Neuron (in vitro differentiated cells): Measurements from ENCODE around the gene ATAD3B.

Experiments
- H2AFZ ChIP-seq: one replicate; pipeline ENCODE4 v1.6.1; 2013; ENCODE audit warnings: low read depth, mild to moderate bottlenecking, inconsistent platforms, low read length, moderate library complexity
- H3K27me3 ChIP-seq: one replicate; pipeline ENCODE4 v1.6.1; 2013; ENCODE audit warnings: low read length; ENCODE audit not compliant: insufficient read depth
- H3K36me3 ChIP-seq: one replicate; pipeline ENCODE4 v1.6.1; 2013; ENCODE audit warnings: low read length; ENCODE audit not compliant: insufficient read depth
- H3K4me1 ChIP-seq: one replicate; pipeline ENCODE4 v1.6.1; 2013; ENCODE audit warnings: low read length; ENCODE audit not compliant: insufficient read depth
- H3K4me3 ChIP-seq: 2 replicates; pipeline ENCODE4 v1.5.1; 2013; ENCODE audit warnings: mild to moderate bottlenecking, low read length, moderate library complexity
- H3K9me3 ChIP-seq: one replicate; pipeline ENCODE4 v1.6.1; 2013; ENCODE audit warnings: low read length

ATAD3B gene, protein sequence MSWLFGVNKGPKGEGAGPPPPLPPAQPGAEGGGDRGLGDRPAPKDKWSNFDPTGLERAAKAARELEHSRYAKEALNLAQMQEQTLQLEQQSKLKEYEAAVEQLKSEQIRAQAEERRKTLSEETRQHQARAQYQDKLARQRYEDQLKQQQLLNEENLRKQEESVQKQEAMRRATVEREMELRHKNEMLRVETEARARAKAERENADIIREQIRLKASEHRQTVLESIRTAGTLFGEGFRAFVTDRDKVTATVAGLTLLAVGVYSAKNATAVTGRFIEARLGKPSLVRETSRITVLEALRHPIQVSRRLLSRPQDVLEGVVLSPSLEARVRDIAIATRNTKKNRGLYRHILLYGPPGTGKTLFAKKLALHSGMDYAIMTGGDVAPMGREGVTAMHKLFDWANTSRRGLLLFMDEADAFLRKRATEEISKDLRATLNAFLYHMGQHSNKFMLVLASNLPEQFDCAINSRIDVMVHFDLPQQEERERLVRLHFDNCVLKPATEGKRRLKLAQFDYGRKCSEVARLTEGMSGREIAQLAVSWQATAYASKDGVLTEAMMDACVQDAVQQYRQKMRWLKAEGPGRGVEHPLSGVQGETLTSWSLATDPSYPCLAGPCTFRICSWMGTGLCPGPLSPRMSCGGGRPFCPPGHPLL

DNA sequence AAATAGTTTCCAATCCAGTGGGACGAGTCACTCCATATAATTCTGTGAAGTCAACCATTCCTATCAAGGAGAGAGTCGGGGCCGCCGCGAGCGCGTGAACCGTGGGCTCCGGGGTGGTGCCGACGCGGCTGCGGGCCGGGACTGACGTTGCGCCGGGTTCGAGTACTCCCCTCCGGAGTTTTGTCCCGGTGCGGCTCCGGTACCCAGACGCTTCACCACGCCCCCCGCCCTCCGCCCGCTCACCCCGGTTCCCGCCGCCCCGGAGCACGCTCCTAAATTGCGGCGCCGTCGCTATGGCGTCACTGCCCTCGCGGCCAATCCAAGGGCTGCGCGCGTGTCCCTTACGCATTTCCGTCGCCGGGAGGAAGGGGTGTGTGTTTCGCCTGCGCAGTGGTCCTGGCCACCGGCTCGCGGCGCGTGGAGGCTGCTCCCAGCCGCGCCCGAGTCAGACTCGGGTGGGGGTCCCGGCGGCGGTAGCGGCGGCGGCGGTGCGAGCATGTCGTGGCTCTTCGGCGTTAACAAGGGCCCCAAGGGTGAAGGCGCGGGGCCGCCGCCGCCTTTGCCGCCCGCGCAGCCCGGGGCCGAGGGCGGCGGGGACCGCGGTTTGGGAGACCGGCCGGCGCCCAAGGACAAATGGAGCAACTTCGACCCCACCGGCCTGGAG lies at the start of gene ATAD3B:
TSS of gene ATAD3B (plus strand) at position 377 of the 664 bp plus-strand sequence. CDS start at position 497, 120 bp downstream.
- Histone ChIP-seq H3K4me3 (peak within 1 kb of the TSS; percentile 93), H2AFZ (peak within 1 kb of the TSS; percentile 81), H3K9me3 (no peaks in the 10 kb centered on the region), H3K36me3 (peaks cover 3% of the 10 kb centered on the region), H3K4me1 (peaks cover 11% of the 10 kb centered on the region), H3K27me3 (no peaks in the 10 kb centered on the region)

DNA sequence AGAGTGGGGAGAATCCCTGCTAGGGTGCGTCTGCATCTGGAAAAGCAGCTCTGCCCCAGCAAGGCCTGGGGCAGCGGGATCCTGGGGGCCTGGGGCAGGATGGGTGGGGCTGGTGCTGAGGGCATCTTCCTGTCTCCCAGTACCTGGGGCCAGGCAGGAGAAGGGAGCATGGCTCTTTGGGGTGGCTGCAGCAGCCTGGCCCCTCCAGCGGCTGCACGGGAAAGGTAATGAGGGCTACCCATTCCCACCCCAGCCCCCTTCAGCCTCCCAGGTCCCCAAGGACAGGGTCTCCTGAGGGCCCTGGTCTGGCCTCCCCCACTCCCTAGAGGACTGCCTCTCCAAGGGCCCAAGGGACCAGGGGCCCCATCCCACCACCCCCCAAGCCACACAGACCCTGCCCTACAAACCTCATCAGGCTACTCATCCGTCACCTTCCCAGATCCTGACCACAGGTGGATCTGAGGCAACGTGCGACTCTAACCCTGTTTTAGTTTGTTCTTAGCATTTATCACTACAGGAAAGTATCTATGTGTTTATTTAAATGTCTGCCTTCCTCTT lies 49.6 kb upstream of the ATAD3B start:
- no peaks in the 10 kb centered on the region for H3K27me3 ChIP-seq
- peaks cover 20% of the 10 kb centered on the region for H3K4me1 ChIP-seq
- no peak overlapping the region for H2AFZ ChIP-seq
- no peak overlapping the region for H3K4me3 ChIP-seq
- no peaks in the 10 kb centered on the region for H3K36me3 ChIP-seq
- H3K9me3 ChIP-seq: no peaks in the 10 kb centered on the region

DNA sequence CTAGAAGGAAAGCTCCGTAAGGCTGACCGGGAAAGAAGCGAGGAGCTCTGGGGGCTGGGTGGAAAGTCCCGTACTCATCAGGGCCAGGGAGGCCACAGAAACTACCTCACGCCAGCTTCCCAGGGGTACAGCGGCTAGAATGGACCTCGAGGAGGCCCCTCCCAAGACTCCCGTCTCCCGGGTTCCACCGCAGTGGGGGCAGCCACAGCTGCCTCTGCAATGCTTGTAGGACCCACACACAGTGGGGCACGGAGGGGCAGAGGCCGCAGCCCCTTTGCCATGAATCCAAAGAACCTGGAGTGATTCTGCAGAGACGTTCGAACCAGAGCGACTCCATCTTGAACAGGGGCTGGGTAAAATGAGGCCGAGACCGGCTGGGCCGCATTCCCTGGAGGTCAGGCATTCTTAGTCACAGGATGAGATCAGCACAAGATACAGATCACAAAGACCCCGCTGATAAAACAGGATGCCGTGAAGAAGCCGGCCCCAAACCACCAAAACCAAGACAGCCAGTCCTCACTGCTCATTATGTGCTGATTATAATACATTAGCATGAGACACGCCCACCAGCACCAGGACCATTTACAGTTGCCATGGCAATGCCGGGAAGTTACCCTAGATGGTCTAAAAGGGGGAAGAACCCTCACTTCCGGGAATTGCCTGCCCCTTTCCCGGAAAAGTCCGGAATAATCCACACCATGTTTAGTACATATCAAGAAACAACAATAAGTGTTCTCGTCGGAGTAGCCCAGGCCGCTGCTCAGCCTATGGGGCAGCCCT lies 48.9 kb upstream of the ATAD3B start:
- H2AFZ ChIP-seq: no peak overlapping the region
- H3K36me3 ChIP-seq: no peaks in the 10 kb centered on the region
- peaks cover 20% of the 10 kb centered on the region for H3K4me1 ChIP-seq
- no peak overlapping the region for H3K4me3 ChIP-seq
- no peaks in the 10 kb centered on the region for H3K9me3 ChIP-seq
- no peaks in the 10 kb centered on the region for H3K27me3 ChIP-seq

- Histone ChIP-seq H3K9me3 (no peaks in the 10 kb centered on the region), H2AFZ (no peak overlapping the region), H3K36me3 (no peaks in the 10 kb centered on the region)
These were observed 48.3 kb upstream of the ATAD3B start for GRCh38 chr1:1423245-1423597.

DNA sequence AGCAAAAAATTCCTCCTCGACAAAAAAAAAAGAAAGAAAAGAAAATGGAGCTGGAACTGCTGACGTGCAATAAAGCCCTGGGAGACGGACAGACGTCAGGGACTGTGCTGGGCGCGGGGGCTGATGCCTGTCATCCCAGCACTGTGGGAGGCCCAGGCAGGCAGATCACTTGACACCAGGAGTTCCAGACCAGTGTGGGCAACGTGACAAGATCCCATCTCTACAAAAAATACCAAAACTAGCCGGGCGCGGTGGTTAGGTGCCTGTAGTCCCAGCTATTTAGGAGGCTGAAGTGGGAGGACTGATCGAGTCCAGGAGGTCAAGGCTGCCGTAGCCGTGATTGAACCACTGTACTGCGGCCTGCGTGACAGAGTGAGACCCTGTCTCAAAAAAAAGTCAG lies 46.9 kb upstream of the ATAD3B start:
- H3K36me3 ChIP-seq: no peaks in the 10 kb centered on the region
- H3K4me3 ChIP-seq: no peak overlapping the region
- peaks cover 14% of the 10 kb centered on the region for H3K4me1 ChIP-seq
- H3K9me3 ChIP-seq: no peaks in the 10 kb centered on the region
- no peak overlapping the region for H2AFZ ChIP-seq
- H3K27me3 ChIP-seq: no peaks in the 10 kb centered on the region

More at GRCh38 chr1:1423245-1423597, 48.3 kb upstream of the ATAD3B start:
- peaks cover 19% of the 10 kb centered on the region for H3K4me1 ChIP-seq
- no peak overlapping the region for H3K4me3 ChIP-seq
- H3K27me3 ChIP-seq: no peaks in the 10 kb centered on the region

DNA sequence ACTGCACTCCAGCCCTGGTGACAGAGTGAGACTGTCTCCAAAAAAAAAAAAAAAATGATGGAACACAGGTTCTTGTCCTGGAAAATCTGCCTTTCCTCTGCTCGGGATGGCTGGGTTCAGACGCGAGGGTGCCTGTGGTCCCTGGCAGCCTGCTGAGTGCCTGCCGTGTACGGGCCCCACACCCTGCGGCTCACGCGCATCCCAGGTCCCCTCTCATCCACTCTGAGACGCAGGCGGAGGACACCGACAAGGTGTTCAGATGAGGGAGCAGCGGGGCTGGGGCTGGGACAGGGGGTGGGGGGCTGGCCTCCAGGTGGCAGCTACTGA lies 46.2 kb upstream of the ATAD3B start:
- peaks cover 18% of the 10 kb centered on the region for H3K4me1 ChIP-seq
- H2AFZ ChIP-seq: no peak overlapping the region
- no peak overlapping the region for H3K4me3 ChIP-seq
- H3K36me3 ChIP-seq: no peaks in the 10 kb centered on the region
- no peaks in the 10 kb centered on the region for H3K9me3 ChIP-seq
- H3K27me3 ChIP-seq: no peaks in the 10 kb centered on the region

DNA sequence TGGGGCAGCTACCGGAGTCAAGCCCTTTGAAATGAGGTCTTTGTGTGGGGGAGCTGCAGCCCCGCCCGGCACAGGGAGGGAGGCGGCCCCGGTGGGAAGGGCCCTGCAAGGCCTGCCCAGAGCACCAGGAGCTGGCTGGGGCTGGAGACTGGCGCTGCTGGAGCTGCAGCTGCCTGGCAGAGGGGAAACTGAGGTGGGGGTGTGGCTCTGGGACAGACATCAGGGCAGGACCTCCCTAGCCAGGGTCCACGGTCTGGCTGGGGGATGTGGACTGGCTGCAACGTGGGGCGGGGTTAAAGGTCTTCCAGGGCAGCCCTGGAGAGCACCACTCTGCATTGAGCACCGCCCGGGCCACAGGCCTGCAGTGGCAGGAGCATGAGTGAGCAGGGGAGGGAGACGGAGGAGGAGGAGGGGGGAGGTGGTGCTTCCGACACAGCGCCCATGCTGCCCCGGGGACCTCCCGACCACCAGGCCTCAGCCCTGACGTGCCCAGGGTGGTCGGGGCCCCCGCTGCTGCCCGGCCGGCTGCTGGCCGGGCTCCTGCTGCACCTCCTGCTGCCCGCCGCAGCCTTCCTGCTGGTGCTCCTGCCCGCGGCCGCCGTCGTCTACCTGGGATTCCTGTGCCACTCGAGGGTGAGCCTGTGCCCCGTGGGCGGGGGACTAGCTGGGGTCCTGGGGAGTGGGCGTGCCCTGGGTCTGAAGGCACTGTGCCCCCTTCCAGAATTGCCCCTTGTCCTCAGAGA lies 45.6 kb upstream of the ATAD3B start:
- Histone ChIP-seq H3K36me3 (no peaks in the 10 kb centered on the region), H3K4me3 (no peak overlapping the region), H3K27me3 (no peaks in the 10 kb centered on the region), H3K4me1 (peaks cover 22% of the 10 kb centered on the region), H3K9me3 (no peaks in the 10 kb centered on the region), H2AFZ (no peak overlapping the region)

DNA sequence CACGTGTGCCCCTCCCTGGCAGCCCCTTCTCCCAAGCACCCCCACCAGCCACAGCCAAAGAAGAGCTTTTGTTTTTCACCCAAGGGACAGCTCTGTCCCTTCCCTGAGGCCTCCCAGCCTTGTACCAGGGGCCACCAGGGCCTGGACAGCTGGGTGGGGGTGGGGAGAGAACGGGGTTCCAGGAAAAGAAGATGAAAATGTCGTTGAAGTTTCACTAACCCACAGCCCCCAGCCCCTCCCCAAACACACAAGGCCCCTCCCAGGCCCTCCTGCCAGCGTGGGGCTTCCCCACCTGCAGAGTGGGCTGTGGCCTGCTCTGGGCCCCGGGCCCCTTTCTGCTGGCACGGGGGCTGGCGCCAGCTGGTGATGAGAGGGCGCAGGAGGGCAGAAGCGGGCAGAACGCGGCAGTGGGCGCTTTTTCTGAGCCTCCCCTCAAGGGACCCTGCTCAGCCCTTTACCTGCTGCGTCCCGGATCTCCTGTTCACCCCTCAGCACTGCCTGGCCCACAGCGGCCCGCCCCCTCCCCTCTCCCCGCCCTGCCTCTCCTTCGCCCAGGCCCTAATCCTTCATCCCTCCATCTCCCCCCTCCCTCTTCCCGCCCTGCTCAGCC lies 45.0 kb upstream of the ATAD3B start:
- Histone ChIP-seq H3K36me3 (no peaks in the 10 kb centered on the region), H3K4me3 (no peak overlapping the region), H3K9me3 (no peaks in the 10 kb centered on the region), H3K4me1 (peaks cover 27% of the 10 kb centered on the region), H2AFZ (no peak overlapping the region), H3K27me3 (no peaks in the 10 kb centered on the region)

DNA sequence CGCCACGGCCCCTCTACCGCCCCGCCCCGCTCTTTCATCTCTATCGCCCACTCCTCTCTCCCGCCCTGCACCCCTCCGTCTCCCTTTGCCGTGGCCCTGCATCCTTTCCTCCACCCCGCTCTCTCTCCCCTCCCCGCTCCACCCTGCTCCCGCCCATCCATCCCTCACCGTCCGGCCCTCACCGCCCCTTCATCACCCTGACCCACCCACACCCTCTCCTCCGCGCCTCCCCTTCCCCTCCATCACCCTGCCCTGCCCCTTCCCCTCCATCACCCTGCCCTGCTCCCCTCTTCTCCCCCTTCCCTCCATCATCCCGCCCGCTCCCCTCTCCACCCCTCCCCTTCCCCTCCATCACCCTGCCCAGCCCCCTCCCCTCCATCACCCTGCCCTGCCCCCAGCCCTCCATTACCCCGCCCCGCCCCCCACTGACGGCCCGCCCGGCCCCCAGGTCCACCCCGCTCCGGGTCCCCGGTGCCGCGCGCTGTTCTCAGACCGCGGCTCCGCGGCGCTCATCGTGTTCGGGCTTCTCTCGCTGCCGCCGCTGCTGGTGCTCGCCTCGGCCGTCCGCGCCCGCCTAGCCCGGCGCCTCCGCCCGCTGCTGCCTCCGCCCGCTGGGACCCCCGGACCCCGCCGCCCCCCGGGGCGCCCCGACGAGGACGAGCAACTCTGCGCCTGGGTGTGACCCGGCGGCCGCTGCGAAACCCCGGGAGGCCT lies 44.3 kb upstream of the ATAD3B start:
- Histone ChIP-seq H3K4me3 (peak overlapping the region; percentile 33), H3K27me3 (no peaks in the 10 kb centered on the region), H3K4me1 (peaks cover 33% of the 10 kb centered on the region), H2AFZ (no peak overlapping the region), H3K36me3 (no peaks in the 10 kb centered on the region), H3K9me3 (no peaks in the 10 kb centered on the region)

- Histone ChIP-seq H3K36me3 (no peaks in the 10 kb centered on the region), H2AFZ (no peak overlapping the region), H3K4me1 (peaks cover 38% of the 10 kb centered on the region), H3K9me3 (no peaks in the 10 kb centered on the region), H3K27me3 (no peaks in the 10 kb centered on the region), H3K4me3 (peak overlapping the region; percentile 33)
These were observed 43.8 kb upstream of the ATAD3B start for GRCh38 chr1:1427820-1428148.

DNA sequence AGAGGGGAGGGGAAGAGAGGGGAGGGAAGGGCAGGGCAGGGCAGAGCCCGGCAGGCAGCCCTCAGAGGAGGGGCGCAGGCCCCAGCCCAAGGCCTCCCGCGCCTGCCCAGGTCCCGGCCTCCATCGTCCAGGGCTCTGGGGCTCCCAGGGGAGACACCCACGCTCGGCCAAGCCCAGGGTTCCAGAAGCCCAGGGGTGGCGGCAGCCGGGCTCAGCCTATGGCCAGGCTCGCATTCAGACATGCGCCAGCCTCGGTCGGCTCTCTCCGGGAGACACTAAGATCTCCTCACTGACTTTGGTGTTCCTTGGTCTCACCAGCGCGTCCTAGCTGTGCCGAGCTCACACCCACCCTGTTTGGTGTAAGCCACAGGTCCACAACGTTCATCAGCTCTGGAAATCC lies 43.4 kb upstream of the ATAD3B start:
- Histone ChIP-seq H2AFZ (no peak overlapping the region), H3K9me3 (no peaks in the 10 kb centered on the region), H3K4me3 (no peak overlapping the region), H3K4me1 (peaks cover 42% of the 10 kb centered on the region), H3K27me3 (no peaks in the 10 kb centered on the region), H3K36me3 (no peaks in the 10 kb centered on the region)
